Fibroblast of gingiva (primary cell): ENCODE results near the gene WDR5B.
A peak's percentile ranks its signal among the peaks of the same experiment; 100 is the strongest.

Experiments
- DNase-seq: peaks from one replicate; pipeline ENCODE4 v3.0.0-alpha.2; 2011; ENCODE audit warnings: low read depth

WDR5B gene

DNA sequence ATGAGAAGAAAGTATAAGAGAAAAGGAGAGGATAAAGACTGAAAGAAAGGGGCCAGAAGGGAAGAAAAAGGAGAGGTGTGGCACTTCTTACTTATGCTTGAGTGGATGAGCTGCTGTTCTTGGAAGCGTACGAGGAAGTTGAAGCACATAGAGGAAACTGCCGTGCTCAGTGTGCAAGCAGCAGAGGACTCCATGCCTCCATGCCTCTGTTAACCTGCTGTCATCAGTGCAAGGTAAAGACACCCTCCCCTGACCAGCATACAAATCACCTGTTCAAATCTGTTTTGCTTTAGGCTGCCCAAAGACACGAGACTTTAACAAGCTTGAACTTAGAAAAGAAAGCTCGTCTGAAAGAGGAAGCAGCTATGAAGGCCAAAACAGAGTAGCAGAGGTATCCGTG is 6.4 kb downstream of the WDR5B start:
- DNase-seq, result no peak

DNA sequence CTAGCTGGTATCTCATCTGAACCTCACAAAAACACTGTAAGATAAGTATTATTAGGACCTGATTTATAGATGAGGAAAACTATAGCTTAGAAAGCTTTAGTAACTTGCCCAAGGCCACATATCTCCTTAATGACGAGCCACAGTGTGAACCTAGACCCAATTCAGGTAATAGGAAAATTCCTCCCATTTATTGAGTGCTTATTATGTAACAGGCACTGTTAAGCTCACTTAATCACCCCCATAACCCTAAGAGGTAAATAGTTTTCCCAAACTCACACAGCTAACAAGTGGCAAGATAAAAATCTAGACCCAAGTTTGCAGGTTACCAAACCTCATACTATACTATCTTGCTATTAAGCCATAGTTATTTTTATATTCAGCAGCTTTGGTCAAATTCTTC is 7.9 kb downstream of the WDR5B start:
- no peak for DNase-seq

DNA sequence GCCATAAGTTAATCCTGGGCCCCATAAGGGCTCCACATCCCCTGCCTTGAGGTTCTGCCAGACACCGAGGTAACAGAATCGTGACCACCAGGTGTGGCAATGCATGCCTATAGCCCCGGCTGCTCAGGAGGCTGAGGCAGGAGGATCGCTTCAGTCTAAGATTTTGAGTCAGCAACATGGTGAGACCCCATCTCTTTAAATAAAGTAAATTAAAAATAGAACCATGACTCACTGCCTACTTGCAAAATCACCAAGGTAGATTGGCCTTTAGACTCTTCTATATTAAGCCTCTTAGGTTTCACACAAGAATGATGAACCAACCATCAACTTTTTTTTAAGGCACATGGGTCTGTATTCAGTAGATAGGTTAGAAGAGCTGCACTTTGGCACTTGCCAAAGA is 9.7 kb downstream of the WDR5B start:
- no peak for DNase-seq

DNA sequence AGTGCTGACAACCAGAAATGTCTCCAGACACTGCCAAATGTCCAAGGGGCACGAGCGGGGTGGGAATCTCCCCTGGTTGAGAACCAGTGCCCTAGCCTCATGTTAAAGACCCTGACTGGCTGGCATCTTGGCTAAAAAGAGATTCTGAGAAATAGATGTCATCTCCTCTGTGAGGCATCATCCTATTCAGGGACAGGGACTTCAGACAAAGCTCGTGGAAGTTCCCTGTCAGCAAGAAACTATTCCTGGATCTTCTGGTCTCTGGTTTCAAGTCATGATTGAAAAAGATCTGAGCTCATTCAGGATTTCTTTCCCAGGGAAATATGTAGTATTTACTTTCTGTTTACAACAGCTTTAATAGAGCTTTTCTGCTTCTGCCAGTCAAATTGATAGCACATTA is 10.8 kb downstream of the WDR5B start:
- DNase-seq, result no peak

DNA sequence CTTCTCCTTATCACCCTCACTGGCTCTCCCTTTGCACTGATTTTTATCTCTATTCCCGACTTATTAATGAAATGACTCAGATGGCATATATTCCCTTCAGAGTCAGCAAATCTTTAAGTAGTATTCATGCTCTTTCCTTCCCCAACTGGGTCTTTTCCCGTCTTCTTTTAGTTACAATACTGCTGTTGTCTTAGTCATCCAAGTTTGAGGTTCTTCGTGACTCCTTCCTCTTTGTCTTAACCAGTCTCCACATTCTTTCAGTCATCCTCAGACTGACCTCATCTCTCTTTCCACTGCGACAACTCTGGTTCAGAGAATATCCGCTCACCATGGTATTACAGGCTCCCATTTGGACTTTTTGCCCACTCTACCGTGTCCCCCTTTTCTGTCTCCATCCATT is 12.4 kb downstream of the WDR5B start:
- DNase-seq, result no peak

DNA sequence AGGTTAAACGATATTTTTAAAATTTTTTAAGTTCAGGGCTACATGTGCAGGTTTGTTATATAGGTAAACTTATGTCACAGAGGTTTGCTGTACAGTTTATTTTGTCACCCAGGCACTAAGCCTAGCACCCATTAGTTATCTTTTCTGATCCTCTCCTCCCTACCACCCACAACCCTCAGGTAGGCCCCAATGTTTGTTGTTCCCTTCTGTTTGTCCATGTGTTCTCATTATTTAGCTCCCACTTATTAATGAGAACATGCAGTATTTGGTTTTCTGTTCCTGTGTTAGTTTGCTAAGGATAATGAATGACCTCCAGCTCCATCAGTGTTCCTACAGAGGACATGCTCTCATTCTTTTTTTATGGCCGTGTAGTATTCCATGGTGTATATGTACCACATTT is 16.9 kb downstream of the WDR5B start:
- no peak for DNase-seq

DNA sequence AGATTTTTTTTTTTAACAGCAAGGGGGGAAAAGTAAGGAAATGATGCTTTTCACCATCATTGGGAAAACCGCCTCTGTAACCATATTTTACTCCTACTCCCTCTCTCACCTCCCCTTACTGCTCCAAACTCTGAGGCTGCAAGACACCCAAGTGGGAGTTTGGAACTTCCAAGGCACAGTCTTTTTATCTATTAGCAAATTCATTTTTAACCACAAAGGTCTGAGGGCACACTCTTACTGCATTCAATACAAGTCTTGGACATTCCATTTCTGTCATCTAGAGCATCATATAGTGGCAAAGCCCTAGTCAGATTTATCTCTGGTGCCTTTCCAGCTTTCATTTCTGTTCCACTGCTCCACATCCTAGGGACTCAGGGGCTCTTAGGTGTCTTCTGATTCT is 18.7 kb downstream of the WDR5B start:
- no peak for DNase-seq

DNA sequence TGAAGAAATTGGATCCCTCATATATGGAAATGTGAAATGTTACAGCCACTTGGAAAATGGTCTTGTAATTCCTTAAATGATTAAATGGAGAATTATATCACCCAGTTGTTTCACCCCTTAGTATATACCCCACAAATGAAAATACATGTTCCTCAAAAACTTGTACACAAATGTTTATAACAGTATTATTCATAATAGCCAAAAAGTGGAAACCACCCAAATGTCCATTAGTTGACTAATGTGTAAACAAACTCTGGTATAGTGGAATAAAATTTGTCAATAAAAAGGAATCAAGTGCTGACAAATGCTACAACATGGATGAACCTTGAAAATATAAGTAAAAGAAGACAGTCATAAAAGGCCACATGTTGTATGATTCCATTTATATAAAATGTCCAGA is 19.4 kb downstream of the WDR5B start:
- no peak for DNase-seq

DNA sequence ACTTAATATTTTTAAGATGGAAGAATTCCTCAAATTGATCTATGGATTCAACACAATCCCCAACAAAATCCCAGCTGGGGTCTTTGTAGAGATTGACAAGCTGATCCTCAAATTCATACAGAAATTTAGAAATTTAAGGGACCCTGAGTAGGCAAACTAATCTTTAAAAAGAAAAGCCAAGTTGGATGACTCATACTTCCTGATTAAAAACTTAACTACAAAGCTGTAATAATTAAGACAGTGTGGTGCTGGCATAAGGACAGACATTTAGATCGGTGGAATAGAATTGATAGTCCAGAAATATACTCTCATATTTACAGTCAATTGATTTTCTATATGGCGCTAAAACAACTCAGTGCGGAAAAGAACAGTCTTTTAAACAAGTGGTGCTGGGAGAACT is 20.3 kb downstream of the WDR5B start:
- no peak for DNase-seq

DNA sequence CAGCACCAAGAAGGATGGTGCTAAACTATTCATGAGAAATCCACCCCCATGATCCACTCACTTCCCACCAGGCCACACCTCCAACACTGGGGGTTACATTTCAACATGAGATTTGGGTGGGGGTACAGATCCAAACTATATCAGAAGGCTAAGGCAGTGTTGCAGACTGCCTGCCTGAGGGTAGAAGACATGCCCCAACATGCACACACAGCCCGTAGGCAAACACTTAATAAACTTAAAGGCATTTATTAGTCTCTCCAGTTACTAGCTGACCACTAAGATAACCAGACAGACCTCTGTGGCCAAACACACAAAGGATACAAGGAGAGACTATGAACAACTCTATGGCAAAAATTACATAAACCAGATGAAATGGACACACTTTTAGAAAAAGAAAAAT is 21.7 kb downstream of the WDR5B start:
- no peak for DNase-seq

DNA sequence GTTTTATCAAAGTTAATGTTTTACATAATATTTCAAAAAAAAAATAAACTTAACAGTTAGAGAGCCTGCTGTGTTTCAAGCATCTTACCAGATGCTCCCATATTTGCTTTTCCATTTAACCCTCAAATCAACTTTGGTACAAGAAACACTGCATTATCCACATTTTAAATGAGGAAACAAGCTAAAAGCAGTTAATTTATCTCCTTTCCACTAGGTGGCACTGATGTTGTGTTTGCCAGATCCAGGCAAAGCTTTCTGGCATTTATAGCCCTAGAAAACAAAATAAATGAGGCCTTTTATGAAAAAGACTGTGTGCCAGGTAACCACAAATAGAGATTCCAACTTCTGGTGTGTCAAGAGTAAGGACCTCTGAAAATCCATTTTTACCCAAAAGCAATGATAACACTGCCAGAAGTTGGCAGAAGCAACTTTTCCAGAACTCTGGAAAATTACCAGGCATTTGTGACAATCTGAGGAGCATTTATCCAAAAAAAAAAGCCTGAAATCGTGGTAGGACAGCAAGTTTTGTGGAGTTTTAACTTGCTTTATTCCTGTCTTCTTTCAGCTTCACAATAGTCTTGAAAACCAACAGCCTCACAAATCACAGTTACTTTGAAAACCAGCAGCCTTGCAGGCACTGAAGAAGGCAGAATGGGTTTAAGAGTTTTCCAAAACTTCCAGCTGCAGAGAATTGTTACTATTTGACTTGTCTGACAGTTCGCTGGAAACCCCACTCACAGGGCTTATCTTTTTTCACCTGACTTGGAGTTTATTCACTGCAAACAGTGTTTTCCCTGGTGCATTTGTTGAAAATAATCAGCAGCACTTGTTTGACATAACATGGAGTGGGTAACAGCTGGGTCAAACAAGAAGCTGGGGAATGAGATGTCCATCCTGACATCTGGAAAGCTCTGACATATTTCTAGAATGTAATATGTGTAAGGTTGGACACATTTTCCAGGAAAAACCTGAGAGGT is 22.7 kb downstream of the WDR5B start:
- DNase-seq, result peak; percentile 52

DNA sequence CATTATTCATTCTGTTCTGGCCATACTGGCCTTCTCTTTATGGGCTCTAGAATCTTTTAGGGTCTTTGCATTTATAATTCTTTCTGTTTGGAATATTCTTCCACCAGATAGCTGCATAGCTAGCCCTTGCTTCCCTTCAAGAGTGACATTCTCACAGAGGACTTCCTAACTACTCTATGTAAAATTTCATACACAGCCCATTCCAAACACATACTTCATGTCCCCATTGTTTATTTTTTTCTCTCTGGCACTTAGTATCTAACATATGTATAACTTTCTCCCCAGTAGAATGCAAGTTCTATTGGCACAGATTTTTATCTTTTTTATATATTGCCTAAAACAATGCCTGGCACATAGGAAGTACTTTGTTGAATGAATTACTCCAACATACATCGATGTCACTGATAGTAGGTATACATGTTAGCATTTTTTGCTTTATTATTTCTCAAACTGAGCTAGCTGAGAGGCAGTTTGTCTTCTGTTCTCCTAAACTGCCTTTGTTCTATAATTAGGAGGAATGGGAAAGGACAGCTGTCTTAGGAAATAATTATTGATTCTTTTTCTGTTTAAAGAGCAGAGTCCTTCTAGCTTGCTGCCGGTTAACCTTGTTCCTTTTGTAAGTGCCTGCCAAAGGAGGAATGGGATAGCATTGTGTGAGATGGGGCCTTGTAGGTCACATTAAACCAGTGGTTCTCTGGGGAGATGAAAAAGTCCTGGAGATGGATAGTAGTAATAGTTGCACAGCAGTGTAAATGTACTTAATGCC is 24.0 kb downstream of the WDR5B start:
- DNase-seq, result no peak

DNA sequence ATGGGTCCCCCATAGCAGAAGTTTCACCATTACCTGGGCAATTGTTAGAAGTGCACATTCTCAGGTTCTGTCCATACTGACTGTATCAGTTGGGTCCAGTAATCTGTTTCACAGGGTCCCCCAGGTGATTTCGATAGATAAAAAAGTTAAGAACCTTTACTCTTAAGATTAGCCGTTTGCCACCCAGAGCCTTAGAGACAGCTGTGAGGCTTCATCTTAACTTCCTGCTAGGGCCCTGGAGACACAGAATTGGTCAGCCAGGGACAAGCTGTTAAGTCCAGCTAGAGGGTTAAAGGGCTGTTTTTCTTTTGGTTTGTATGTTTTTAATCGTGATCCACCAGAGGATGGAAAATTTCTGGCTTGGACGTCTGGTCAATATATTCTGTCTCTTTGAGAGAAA is 25.2 kb downstream of the WDR5B start:
- no peak for DNase-seq

DNA sequence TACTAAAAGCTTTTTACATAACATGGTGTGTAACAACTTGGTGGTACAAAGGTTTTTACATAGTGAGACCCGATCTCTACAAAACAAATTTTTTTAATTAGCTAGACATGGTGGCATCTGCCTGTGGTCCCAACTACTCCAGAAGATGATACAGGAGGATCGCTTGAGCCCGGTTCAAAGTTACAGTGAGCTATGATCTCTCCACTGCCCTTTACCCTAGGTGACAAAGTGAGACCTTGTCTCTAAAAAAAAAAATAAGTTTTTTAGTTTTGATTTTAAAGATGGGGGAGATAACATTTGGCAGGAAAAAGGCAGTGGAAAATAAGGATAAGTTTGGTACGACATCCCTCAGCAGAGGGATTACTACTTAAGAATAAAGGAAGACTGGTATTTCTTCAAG is 26.0 kb downstream of the WDR5B start:
- DNase-seq, result no peak

DNA sequence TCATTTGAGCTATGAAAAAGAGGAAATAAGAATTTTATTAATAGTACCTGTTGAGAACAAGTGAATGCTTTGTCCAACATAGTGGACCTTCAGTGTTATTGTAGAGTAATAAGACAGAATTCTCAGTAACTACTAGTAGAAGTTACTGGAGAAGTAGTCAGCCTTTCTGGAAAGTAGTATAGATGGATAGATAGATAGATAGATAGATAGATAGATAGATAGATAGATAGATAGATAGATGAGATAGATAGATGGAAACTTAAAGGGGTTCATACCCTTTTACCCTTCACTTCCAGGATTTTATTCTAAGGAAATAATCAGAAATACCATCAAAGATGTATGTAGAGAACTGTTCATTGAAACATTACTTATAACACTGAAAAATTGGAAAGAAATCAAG is 26.7 kb downstream of the WDR5B start:
- no peak for DNase-seq

DNA sequence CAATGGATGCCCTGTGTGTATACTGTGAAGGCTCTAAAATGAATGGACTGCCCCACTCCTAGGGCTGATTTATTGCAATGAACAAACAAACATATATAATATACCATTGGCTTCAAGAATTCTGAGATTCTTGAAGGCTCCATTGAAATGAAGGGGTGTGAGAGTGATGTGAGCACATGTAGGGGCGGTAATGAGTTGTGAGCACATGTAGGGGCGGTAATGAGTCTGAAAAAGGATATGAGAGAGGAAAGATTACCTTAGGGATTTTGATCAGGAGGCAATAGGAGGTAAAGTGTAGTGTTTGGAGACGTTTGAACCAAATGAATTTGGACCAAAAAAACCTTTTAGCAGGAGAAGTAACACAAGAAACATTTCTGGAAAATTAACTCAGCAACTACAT is 28.2 kb downstream of the WDR5B start:
- no peak for DNase-seq

DNA sequence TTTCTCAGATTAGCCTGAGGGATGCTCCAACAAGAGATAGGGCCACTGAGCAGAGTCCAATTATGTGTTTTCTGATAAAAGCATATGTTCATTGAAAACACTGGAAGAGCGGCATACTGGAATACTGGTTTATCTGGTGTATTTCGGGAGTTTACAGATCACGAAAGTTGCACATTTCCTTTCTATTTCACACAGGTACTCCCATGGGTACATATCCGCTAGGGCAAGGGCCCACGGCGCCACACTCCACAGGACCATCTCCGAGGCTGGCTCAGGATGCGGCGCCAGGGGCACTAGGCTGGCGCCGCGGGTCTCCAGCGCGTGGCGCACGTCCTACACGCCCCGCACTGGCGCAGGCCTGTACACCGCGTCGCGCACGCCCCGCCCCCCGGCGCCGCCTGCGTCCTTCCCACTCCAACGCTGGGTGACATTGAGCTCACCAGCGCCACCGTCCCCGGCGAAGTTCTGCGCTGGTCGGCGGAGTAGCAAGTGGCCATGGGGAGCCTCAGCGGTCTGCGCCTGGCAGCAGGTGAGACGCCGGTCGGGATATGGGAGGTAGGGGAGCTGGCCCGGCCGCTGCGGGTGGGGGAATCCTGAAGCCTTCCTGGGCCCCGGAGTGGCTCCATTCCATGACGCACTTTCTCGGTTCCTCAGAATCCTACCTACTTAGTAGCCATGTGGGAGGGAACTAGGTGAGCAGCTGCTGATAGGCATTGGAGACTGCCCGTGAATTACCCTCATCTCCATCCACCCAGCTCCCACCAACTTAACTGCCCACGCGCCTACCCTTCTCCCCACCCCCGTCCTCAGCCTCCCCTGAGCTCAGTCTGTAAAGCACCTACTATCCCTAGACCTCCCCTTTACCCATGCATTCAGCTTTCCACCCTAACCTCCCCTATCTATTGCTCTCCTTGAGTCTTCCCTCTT is 31.8 kb downstream of the WDR5B start, which contains the start of gene FAM162A:
Gene FAM162A, plus strand, starts transcription at position 412 of the 927 bp plus-strand sequence. Its CDS starts 84 bp downstream, at position 496.
- peak; percentile 88 for DNase-seq

DNA sequence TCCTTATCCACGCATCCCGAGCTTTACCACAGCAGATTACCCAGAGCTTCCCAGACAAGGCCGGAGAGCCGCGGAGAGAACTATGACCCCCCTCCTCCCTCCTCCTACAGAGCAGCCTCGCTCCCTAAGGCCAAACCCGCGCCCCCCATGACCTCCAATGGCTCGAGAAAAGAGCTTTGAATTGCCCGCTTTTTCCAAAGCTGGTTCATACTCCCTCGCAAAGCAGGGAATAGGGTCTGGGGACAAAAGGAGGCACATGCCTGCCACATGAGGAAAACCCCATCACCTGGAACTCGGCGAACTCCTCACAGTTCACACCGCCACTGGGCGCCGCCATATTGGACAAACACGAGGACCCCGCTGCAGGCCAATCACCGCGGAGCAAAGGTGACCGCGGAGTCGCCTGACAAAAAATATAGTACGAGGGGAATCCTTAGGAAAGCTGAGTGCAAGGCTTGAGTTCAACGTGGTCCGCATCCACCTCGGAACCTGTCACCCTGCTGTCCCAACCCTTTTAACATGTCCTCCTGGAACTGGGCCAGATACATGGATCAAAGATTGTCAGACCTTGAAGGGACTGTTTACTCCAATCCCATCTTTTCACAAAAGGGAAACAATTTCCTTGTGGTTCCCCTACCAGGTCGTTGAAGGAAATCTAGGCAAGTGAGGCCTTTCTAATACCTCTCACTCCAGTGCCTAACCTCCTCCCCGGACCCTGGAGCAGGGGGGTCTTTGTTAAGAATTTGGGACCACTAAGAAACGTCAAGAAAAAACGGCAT is 32.8 kb downstream of the WDR5B start, which contains the start of gene MIX23:
Gene MIX23, minus strand, starts transcription at position 344 of the 779 bp plus-strand sequence. Its CDS starts 7 bp downstream, at position 337.
- peak; percentile 74 for DNase-seq

DNA sequence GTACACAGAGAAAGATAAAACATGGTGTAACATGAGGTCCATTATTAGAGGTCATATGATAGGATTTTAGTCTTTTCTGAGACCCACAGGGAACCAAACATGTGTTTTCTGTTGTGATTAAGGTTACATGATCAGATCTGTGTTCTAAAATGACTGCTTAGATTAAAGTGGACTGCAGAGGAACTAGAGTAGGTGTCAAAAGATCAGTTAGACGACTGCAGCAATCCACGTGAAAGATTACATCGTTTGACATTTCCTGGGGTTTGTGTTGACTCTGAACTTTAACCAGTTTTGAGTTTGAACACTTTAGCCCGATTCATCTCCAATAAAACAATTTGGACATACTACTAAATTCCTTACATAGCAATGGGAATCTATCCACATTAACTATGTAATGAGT is 37.9 kb downstream of the WDR5B start:
- DNase-seq, result no peak

DNA sequence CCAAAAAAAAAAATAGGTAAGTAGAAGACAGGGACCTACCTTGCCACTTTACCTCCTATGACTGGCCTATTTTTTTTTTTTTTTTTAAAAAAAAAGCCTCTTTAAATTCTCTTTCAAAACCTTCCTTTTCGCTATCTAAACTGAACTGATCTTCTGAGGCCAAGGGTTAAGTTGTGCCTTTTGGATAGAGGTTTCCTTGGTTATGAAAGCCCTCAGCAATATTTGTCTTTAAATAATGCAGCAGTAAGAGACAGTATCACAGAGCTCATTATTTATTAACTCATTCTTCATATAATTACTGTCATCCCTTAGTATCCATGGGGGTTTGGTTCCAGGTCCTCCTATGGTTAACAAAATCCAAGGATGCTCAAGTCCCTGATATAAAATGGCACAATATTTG is 41.8 kb downstream of the WDR5B start:
- DNase-seq, result no peak

DNA sequence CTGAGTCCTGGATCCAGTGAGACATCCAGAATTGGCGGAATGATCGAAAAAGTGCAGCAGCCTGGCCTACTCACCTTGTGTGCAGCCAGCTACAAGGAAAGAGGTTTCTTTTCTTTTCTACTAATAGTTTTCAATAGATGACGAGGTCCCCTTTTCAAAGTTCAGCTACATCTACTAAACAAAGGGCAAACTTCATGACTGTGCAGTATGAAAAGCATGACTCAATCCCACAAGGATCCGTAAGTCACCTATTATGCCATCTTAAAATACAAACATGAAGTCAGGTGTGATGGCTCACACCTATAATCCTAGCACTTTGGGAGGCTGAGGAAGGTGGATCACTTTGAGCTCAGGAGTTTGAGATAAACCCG is 49.5 kb downstream of the WDR5B start:
- no peak for DNase-seq
